Endodermal cell (in vitro differentiated cells): ENCODE measurements around the gene MTA1. TPM values are rescaled to one million over a fixed set of nuclear protein-coding genes. Genes with fewer than 3 reads are reported as not detected.

ENCODE experiments used
- DNase-seq: peaks from one replicate; pipeline ENCODE4 v3.0.0-alpha.2; 2017
- H3K27ac ChIP-seq: 2 replicates; pipeline ENCODE4 v1.5.1; 2013; ENCODE audit warnings: mild to moderate bottlenecking, low read depth, low read length, moderate library complexity
- H3K27me3 ChIP-seq: 2 replicates; pipeline ENCODE4 v1.6.1; 2013; ENCODE audit warnings: mild to moderate bottlenecking, low read length, moderate library complexity; ENCODE audit not compliant: insufficient read depth, control insufficient read depth, poor library complexity, severe bottlenecking
- H3K36me3 ChIP-seq: 2 replicates; pipeline ENCODE4 v1.7.0; 2013; ENCODE audit warnings: mild to moderate bottlenecking, low read length, moderate library complexity; ENCODE audit not compliant: control insufficient read depth, insufficient read depth
- H3K4me1 ChIP-seq: one replicate; pipeline ENCODE4 v1.7.0; 2013; ENCODE audit warnings: low read length; ENCODE audit not compliant: control insufficient read depth, insufficient read depth
- H3K4me3 ChIP-seq: 2 replicates; pipeline ENCODE4 v1.5.1; 2013; ENCODE audit warnings: mild to moderate bottlenecking, low read length, moderate library complexity
- H3K9ac ChIP-seq: 2 replicates; pipeline ENCODE4 v1.6.1; 2013; ENCODE audit warnings: mild to moderate bottlenecking, low read length, moderate library complexity; ENCODE audit not compliant: poor library complexity, severe bottlenecking; ENCODE audit errors: extremely low read depth
- H3K9me3 ChIP-seq: 2 replicates; pipeline ENCODE4 v1.6.1; 2013; ENCODE audit warnings: mild to moderate bottlenecking, low read length, moderate library complexity; ENCODE audit not compliant: control insufficient read depth
- H3K27ac Mint-ChIP-seq: 2 replicates; pipeline ENCODE4 v1.8.0; 2020; ENCODE audit warnings: mixed read lengths
- H3K27me3 Mint-ChIP-seq: 2 replicates; pipeline ENCODE4 v1.8.0; 2021; ENCODE audit warnings: mild to moderate bottlenecking, mixed read lengths; ENCODE audit not compliant: insufficient read depth
- H3K36me3 Mint-ChIP-seq: 2 replicates; pipeline ENCODE4 v1.8.0; 2020; ENCODE audit warnings: low read depth, mixed read lengths
- H3K4me1 Mint-ChIP-seq: 2 replicates; pipeline ENCODE4 v1.8.0; 2020; ENCODE audit warnings: mixed read lengths
- H3K4me3 Mint-ChIP-seq: 2 replicates; pipeline ENCODE4 v1.8.0; 2020; ENCODE audit warnings: mild to moderate bottlenecking, moderate library complexity, mixed read lengths
- H3K9me3 Mint-ChIP-seq: 2 replicates; pipeline ENCODE4 v1.8.0; 2020; ENCODE audit warnings: mild to moderate bottlenecking, mixed read lengths
- CTCF ChIP-seq: fragments of 200-600 bp; sonication (generic); conservative IDR thresholded peaks from 2 replicates; pipeline ENCODE4 v1.5.0; 2021; ENCODE audit warnings: antibody characterized with exemption, mild to moderate bottlenecking
- WGBS, 2 experiments: methylation state at CpG; one replicate each; pipeline versions ENCODE4 v1.1.5 to v1.1.7; 2013; ENCODE audit warnings: missing lambda C conversion rate in 2 of 2, mixed read lengths in 1 of 2; ENCODE audit not compliant: insufficient coverage in 1 of 2, insufficient read length in 1 of 2; 5-methylcytosine and 5-hydroxymethylcytosine counted together
- long read RNA-seq, 4 experiments: library from polyadenylated mRNA in 2 of 4; library from RNA in 1 of 4; library from capped mRNA in 1 of 4; stranded (forward) in 3 of 4; unstranded in 1 of 4; transcript quantifications; one replicate each; pipeline ENCODE4 v2.0.0, GENCODE V29; 2020 to 2021; ENCODE audit warnings: inconsistent platforms in 1 of 4
- polyA plus RNA-seq, 2 experiments: library from polyadenylated mRNA; stranded (reverse); fragments of 50-300 nt; gene quantifications; one replicate each; pipeline ENCODE4 v1.2.3, GENCODE V29; 2013
- total RNA-seq, 2 donors: library from RNA; stranded (reverse); fragmentation: NEBNext Ultra II Directional in 1 of 2; extraction: Animal tissue kit (Norgen Biotek cat#: 25700) in 1 of 2; gene quantifications; 2 replicates in 1 of 2; 3 replicates in 1 of 2; pipeline ENCODE4 v1.2.1, GENCODE V29; 2021

MTA1 gene
- total RNA-seq: 100 to 1,000 TPM; 245 to 246 TPM
- polyA plus RNA-seq (2013, experiment 1 of 2): 182 TPM
- 153 TPM for polyA plus RNA-seq (2013, experiment 2 of 2)
- long read RNA-seq, experiment 1, transcript MTA1-212 (2 exons, 700 nt): major isoform, 5 of 78 reads
- long read RNA-seq, experiment 1, partial matches to known transcripts: 26 of 78 reads
- long read RNA-seq, experiment 1, other reads (novel, unspliced or antisense): 40 of 78 reads
- long read RNA-seq, experiment 2, transcript MTA1-202 (20 exons, 2,709 nt): minor isoform, 8 of 235 reads
- long read RNA-seq, experiment 2, transcript MTA1-211 (3 exons, 842 nt): minor isoform, 6 of 235 reads
- long read RNA-seq, experiment 2, transcript MTA1-203 (20 exons, 2,770 nt): major isoform, 66 of 235 reads
- long read RNA-seq, experiment 2, transcript MTA1-201 (21 exons, 2,876 nt): minor isoform, 20 of 235 reads
- long read RNA-seq, experiment 2, partial matches to known transcripts: 28 of 235 reads
- long read RNA-seq, experiment 2, other reads (novel, unspliced or antisense): 99 of 235 reads
- long read RNA-seq, experiment 3, partial matches to known transcripts: 5 of 13 reads
- long read RNA-seq, experiment 3, other reads (novel, unspliced or antisense): 4 of 13 reads
- long read RNA-seq, experiment 4: 0 reads

- peak within 1 kb of the TSS; percentile 76 for H3K9ac ChIP-seq
- peak within 1 kb of the TSS; percentile 90 for H3K27ac Mint-ChIP-seq
- H3K27me3 ChIP-seq: peaks cover 2% of the 10 kb centered on the region
- no peak for TF ChIP-seq CTCF
- no peaks in the 10 kb centered on the region for H3K9me3 ChIP-seq
- H3K27me3 Mint-ChIP-seq: peaks cover 12% of the 10 kb centered on the region
- no peaks in the 10 kb centered on the region for H3K9me3 Mint-ChIP-seq
- H3K36me3 Mint-ChIP-seq: peaks cover 15% of the 10 kb centered on the region
- peak within 1 kb of the TSS; percentile 88 for H3K4me3 ChIP-seq
- peaks cover 8% of the 10 kb centered on the region for H3K4me1 Mint-ChIP-seq
- H3K27ac ChIP-seq: no peak within 1 kb of the TSS
- H3K36me3 ChIP-seq: peaks cover 19% of the 10 kb centered on the region
- 8 to 22% methylated on average over 10 to 96 of the region's 96 CpGs for WGBS, 2 experiments
- peak; percentile 60 for DNase-seq
- peak within 1 kb of the TSS; percentile 85 for H3K4me3 Mint-ChIP-seq
- H3K4me1 ChIP-seq: peaks cover 4% of the 10 kb centered on the region
Measured at GRCh38 chr14:105419195-105420091, at the start of gene MTA1. MTA1 (plus strand) TSS chr14:105419827; CDS start chr14:105420036, 209 bp downstream.

DNA sequence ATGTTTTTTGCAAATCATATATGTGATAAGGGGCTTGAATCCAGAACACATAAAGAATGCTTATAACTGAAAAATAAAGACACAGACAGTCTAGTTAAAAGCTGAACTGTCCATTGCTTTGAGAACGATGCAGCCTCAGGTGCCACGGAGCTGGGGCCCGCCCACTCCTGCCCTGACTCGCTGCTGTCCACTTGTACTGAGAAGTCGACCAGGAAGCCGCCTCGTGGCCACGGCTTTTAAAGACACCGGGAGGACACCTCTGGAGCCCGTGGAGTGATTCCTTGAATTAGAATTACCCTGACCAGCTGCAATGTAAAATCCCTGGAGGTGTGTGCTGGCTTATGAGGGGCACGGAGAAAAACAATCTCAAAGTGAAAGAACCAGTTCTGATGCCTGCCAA lies 45.2 kb upstream of the MTA1 start:
- TF ChIP-seq CTCF: no peak
- peaks cover 12% of the 10 kb centered on the region for H3K36me3 ChIP-seq
- Mint-ChIP-seq H3K27ac (no peak overlapping the region), H3K9me3 (peaks cover 9% of the 10 kb centered on the region), H3K36me3 (peaks cover 34% of the 10 kb centered on the region), H3K4me1 (peaks cover 14% of the 10 kb centered on the region), H3K27me3 (no peaks in the 10 kb centered on the region), H3K4me3 (no peak overlapping the region)
- H3K4me3 ChIP-seq: no peak overlapping the region
- H3K4me1 ChIP-seq: peaks cover 2% of the 10 kb centered on the region
- no peaks in the 10 kb centered on the region for H3K27me3 ChIP-seq
- H3K9ac ChIP-seq: no peak overlapping the region
- peaks cover 12% of the 10 kb centered on the region for H3K9me3 ChIP-seq
- DNase-seq: no peak
- 93 to 94% methylated on average over 11 of the region's 11 CpGs for WGBS, 2 experiments
- no peak overlapping the region for H3K27ac ChIP-seq

DNA sequence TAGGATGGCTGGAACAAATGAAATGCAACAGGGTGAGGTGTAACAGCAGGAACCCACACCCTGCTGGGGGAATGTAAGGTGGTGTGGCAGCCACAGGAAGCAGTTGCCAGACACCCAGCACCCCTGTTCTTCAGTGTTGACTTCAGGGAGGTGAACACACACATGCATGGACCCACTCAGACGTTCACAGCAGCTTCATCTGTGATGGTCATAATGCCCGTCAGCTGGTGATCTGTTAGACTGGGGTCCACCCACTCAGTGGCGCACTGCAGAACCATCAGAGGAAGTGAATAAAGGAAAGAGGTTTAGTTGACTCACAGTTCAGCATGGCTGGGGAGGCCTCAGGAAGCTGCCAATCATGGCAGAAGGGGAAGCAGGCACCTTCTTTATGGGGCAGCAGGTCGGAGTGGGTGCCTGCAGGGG lies 44.0 kb upstream of the MTA1 start:
- WGBS, 2 experiments: 87 to 92% methylated on average over 4 of the region's 4 CpGs
- no peak for TF ChIP-seq CTCF
- H3K9me3 ChIP-seq: peaks cover 12% of the 10 kb centered on the region
- H3K27ac ChIP-seq: no peak overlapping the region
- H3K9ac ChIP-seq: no peak overlapping the region
- Mint-ChIP-seq H3K27ac (peak overlapping the region; percentile 66), H3K9me3 (peaks cover 9% of the 10 kb centered on the region), H3K4me3 (no peak overlapping the region), H3K4me1 (peaks cover 14% of the 10 kb centered on the region), H3K36me3 (peaks cover 30% of the 10 kb centered on the region), H3K27me3 (no peaks in the 10 kb centered on the region)
- DNase-seq: no peak
- no peak overlapping the region for H3K4me3 ChIP-seq
- peaks cover 2% of the 10 kb centered on the region for H3K4me1 ChIP-seq
- peaks cover 12% of the 10 kb centered on the region for H3K36me3 ChIP-seq
- no peaks in the 10 kb centered on the region for H3K27me3 ChIP-seq
